Activated CD8-positive, alpha-beta T cell treated with anti-CD3 and anti-CD28 coated beads for 36 hours (primary cell): ENCODE data around the gene TBC1D19. TPM values are rescaled to one million over a fixed set of nuclear protein-coding genes. Genes with fewer than 3 reads are reported as not detected.
A peak's percentile ranks its signal among the peaks of the same experiment; 100 is the strongest.

Experiments used
- ATAC-seq: fragments of 200-7000 bp; cut with Tn5 transposase; one replicate; pipeline ENCODE4 v1.10.0; 2021; ENCODE audit warnings: mild to moderate bottlenecking, moderate library complexity
- CTCF ChIA-PET: fragments of 350-600 bp; sonication (Branson Sonifier 250); formaldehyde crosslinking; loops from one replicate; lab custom pipeline; 2021; ENCODE audit warnings: antibody characterized with exemption; lab: Charles Lee
- POLR2A ChIA-PET: fragments of 350-600 bp; sonication (Branson Sonifier 250); formaldehyde crosslinking; loops from one replicate; lab custom pipeline; 2021; ENCODE audit warnings: antibody characterized with exemption; lab: Charles Lee
- DNase-seq: peaks from one replicate; pipeline ENCODE4 v3.0.0-alpha.2; 2020
- H3K27ac Mint-ChIP-seq: one replicate; pipeline ENCODE4 v1.8.0; 2021; ENCODE audit warnings: mild to moderate bottlenecking, mixed read lengths
- H3K27me3 Mint-ChIP-seq: one replicate; pipeline ENCODE4 v1.8.0; 2021; ENCODE audit warnings: mixed read lengths
- H3K36me3 Mint-ChIP-seq: one replicate; pipeline ENCODE4 v1.8.0; 2021; ENCODE audit warnings: low read depth, mixed read lengths
- H3K4me1 Mint-ChIP-seq: one replicate; pipeline ENCODE4 v1.8.0; 2021; ENCODE audit warnings: low read depth, mixed read lengths
- H3K4me3 Mint-ChIP-seq: one replicate; pipeline ENCODE4 v1.8.0; 2021; ENCODE audit warnings: mild to moderate bottlenecking, moderate library complexity, mixed read lengths
- H3K9me3 Mint-ChIP-seq: one replicate; pipeline ENCODE4 v1.8.0; 2021; ENCODE audit warnings: mixed read lengths
- CTCF ChIP-seq: fragments of 200-600 bp; IDR thresholded peaks from one replicate; pipeline ENCODE4 v1.8.0; 2022; ENCODE audit warnings: antibody characterized with exemption, mild to moderate bottlenecking
- intact Hi-C: fragments of 100-400 bp; cut with micrococcal nuclease; formaldehyde crosslinking; loops from one replicate; pipeline ENCODE4 v1.10.0; 2022
- total RNA-seq, 2 experiments: library from RNA; stranded (reverse); gene quantifications; one replicate each; pipeline ENCODE4 v1.2.3, GENCODE V29; 2021

TBC1D19 gene
- total RNA-seq, 2 experiments from 2014 or later: 4.0 to 4.5 TPM

- POLR2A ChIA-PET: no interaction called here
- CTCF ChIA-PET: no interaction called here
- no peak for ATAC-seq
- Mint-ChIP-seq H3K27me3 (no peaks in the 10 kb centered on the region), H3K9me3 (no peaks in the 10 kb centered on the region), H3K36me3 (peaks cover 6% of the 10 kb centered on the region), H3K4me3 (no peak overlapping the region), H3K4me1 (no peaks in the 10 kb centered on the region), H3K27ac (no peak overlapping the region)
- intact Hi-C loops: no loop called here
- TF ChIP-seq CTCF: no peak
- no peak for DNase-seq
Measured at GRCh38 chr4:26737385-26737784, 153.5 kb downstream of the TBC1D19 start.

GRCh38 chr4:26741491-26741871, 157.6 kb downstream of the TBC1D19 start:
- peaks cover 2% of the 10 kb centered on the region for H3K9me3 Mint-ChIP-seq
- H3K36me3 Mint-ChIP-seq: peaks cover 17% of the 10 kb centered on the region
- H3K4me1 Mint-ChIP-seq: peaks cover 3% of the 10 kb centered on the region
- DNase-seq (no peak), ATAC-seq (no peak)
- intact Hi-C loops: no loop called here
- H3K4me3 Mint-ChIP-seq: no peak overlapping the region
- H3K27ac Mint-ChIP-seq: no peak overlapping the region
- CTCF ChIA-PET: no interaction called here
- POLR2A ChIA-PET: no interaction called here
- H3K27me3 Mint-ChIP-seq: no peaks in the 10 kb centered on the region
- no peak for TF ChIP-seq CTCF

- POLR2A ChIA-PET: no interaction called here
Measured at GRCh38 chr4:26746802-26747213, 162.9 kb downstream of the TBC1D19 start.

GRCh38 chr4:26748811-26749210, 164.9 kb downstream of the TBC1D19 start:
- ChIA-PET POLR2A (no interaction called here), CTCF (no interaction called here)
- Mint-ChIP-seq H3K4me3 (no peak overlapping the region), H3K36me3 (peaks cover 10% of the 10 kb centered on the region), H3K4me1 (peaks cover 10% of the 10 kb centered on the region), H3K27me3 (no peaks in the 10 kb centered on the region), H3K9me3 (peaks cover 2% of the 10 kb centered on the region), H3K27ac (no peak overlapping the region)
- no peak for TF ChIP-seq CTCF
- DNase-seq: no peak
- intact Hi-C loops: loop anchor here (5.0 kb wide), 1 partner anchor 253 kb away; no protein-coding TSS in a partner anchor
- ATAC-seq: no peak

More at GRCh38 chr4:26746802-26747213, 162.9 kb downstream of the TBC1D19 start:
- Mint-ChIP-seq H3K27me3 (no peaks in the 10 kb centered on the region), H3K36me3 (peaks cover 17% of the 10 kb centered on the region), H3K27ac (peak overlapping the region; percentile 12), H3K9me3 (peaks cover 2% of the 10 kb centered on the region), H3K4me1 (peaks cover 10% of the 10 kb centered on the region), H3K4me3 (no peak overlapping the region)
- peak; percentile 75 for DNase-seq
- no peak for TF ChIP-seq CTCF
- intact Hi-C loops: loop anchor here (5.0 kb wide), 1 partner anchor 255 kb away; no protein-coding TSS in a partner anchor
- CTCF ChIA-PET: interaction anchor here (0.8 to 2.1 kb wide), 2 partner anchors 14 to 263 kb away, joined by 3 to 8 read pairs; no protein-coding TSS in a partner anchor
- ATAC-seq: peak; percentile 100

GRCh38 chr4:26749867-26750266, 166.0 kb downstream of the TBC1D19 start:
- CTCF ChIA-PET: no interaction called here
- peaks cover 7% of the 10 kb centered on the region for H3K36me3 Mint-ChIP-seq
- H3K27ac Mint-ChIP-seq: no peak overlapping the region
- POLR2A ChIA-PET: interaction anchor here (0.6 kb wide), 1 partner anchor 212 kb away, joined by 3 read pairs; no protein-coding TSS in a partner anchor
- intact Hi-C loops: loop anchor here (5.0 kb wide), 1 partner anchor 252 kb away; no protein-coding TSS in a partner anchor
- TF ChIP-seq CTCF: no peak
- no peak for DNase-seq
- no peak for ATAC-seq
- peaks cover 10% of the 10 kb centered on the region for H3K4me1 Mint-ChIP-seq
- H3K27me3 Mint-ChIP-seq: no peaks in the 10 kb centered on the region
- H3K9me3 Mint-ChIP-seq: no peaks in the 10 kb centered on the region
- no peak overlapping the region for H3K4me3 Mint-ChIP-seq
